GM18502 (cell line): ENCODE measurements around the gene POLA1.

ENCODE experiments used
- ATAC-seq: cut with Tn5 transposase; IDR thresholded peaks from one replicate; pipeline ENCODE4 v1.9.1; 2021; ENCODE audit warnings: mild to moderate bottlenecking; ENCODE audit not compliant: unreplicated experiment, poor library complexity

POLA1 gene

GRCh38 chrX:24694825-24695224, 1.1 kb downstream of the POLA1 start:
- ATAC-seq = no peak

GRCh38 chrX:24696294-24696693, 2.6 kb downstream of the POLA1 start:
- no peak for ATAC-seq

GRCh38 chrX:24702362-24703184, 8.9 kb downstream of the POLA1 start:
- ATAC-seq = peak; percentile 98

- ATAC-seq = no peak
Measured at GRCh38 chrX:24703185-24703494, 9.4 kb downstream of the POLA1 start.

GRCh38 chrX:24718771-24719170, 25.1 kb downstream of the POLA1 start:
- ATAC-seq = no peak

GRCh38 chrX:24720036-24720435, 26.3 kb downstream of the POLA1 start:
- ATAC-seq = no peak

GRCh38 chrX:24728530-24728929, 34.8 kb downstream of the POLA1 start:
- ATAC-seq = no peak

- ATAC-seq = no peak
Measured at GRCh38 chrX:24732766-24733500, 39.2 kb downstream of the POLA1 start.

GRCh38 chrX:24741330-24741729, 47.6 kb downstream of the POLA1 start:
- ATAC-seq = no peak

GRCh38 chrX:24748196-24748595, 54.5 kb downstream of the POLA1 start:
- no peak for ATAC-seq

GRCh38 chrX:24759786-24760185, 66.1 kb downstream of the POLA1 start:
- ATAC-seq = no peak

- no peak for ATAC-seq
Measured at GRCh38 chrX:24760363-24761000, 66.8 kb downstream of the POLA1 start.

- ATAC-seq = no peak
Measured at GRCh38 chrX:24761306-24761705, 67.6 kb downstream of the POLA1 start.

- ATAC-seq = no peak
Measured at GRCh38 chrX:24763989-24764388, 70.3 kb downstream of the POLA1 start.

- no peak for ATAC-seq
Measured at GRCh38 chrX:24767557-24767956, 73.8 kb downstream of the POLA1 start.

GRCh38 chrX:24768556-24768955, 74.8 kb downstream of the POLA1 start:
- ATAC-seq = no peak

- ATAC-seq = no peak
Measured at GRCh38 chrX:24774650-24775049, 80.9 kb downstream of the POLA1 start.

GRCh38 chrX:24775891-24776290, 82.2 kb downstream of the POLA1 start:
- no peak for ATAC-seq

- ATAC-seq = peak; percentile 99
Measured at GRCh38 chrX:24777660-24778059, 83.9 kb downstream of the POLA1 start.

GRCh38 chrX:24782011-24782410, 88.3 kb downstream of the POLA1 start:
- no peak for ATAC-seq

- no peak for ATAC-seq
Measured at GRCh38 chrX:24789047-24789446, 95.3 kb downstream of the POLA1 start.
